Liver (tissue), 9 donors: ENCODE data around the gene TULP4. TPM values are rescaled to one million over a fixed set of nuclear protein-coding genes. Genes with fewer than 3 reads are reported as not detected.

Experiments used
- DNase-seq: peaks from one replicate; pipeline ENCODE4 v3.0.0-alpha.2; 2017; ENCODE audit warnings: low spot score
- H3K27ac ChIP-seq, 2 donors: one replicate each; pipeline ENCODE4 v1.7.0; 2013; ENCODE audit warnings: inconsistent platforms in 2 of 2, low read length in 2 of 2, control low read depth in 1 of 2, low read depth in 1 of 2, mild to moderate bottlenecking in 1 of 2
- H3K27me3 ChIP-seq, 4 donors: one replicate each; pipeline versions ENCODE4 v1.6.1 to v1.7.0; 2013; ENCODE audit warnings: low read length in 3 of 4, inconsistent platforms in 1 of 4, mild to moderate bottlenecking in 1 of 4, moderate library complexity in 1 of 4; ENCODE audit not compliant: control insufficient read depth in 4 of 4, insufficient read depth in 4 of 4
- H3K36me3 ChIP-seq, 4 donors: one replicate each; pipeline versions ENCODE4 v1.6.1 to v1.7.0; 2013; ENCODE audit warnings: low read length in 3 of 4, mild to moderate bottlenecking in 3 of 4, low read depth in 1 of 4, moderate library complexity in 1 of 4; ENCODE audit not compliant: control insufficient read depth in 4 of 4, insufficient read depth in 3 of 4
- H3K4me1 ChIP-seq, 4 donors: one replicate each; pipeline versions ENCODE4 v1.6.1 to v1.7.0; 2013; ENCODE audit warnings: low read length in 3 of 4, mild to moderate bottlenecking in 3 of 4, moderate library complexity in 1 of 4; ENCODE audit not compliant: control insufficient read depth in 4 of 4, insufficient read depth in 4 of 4
- H3K4me3 ChIP-seq, 3 donors: one replicate each; pipeline versions ENCODE4 v1.6.1 to v1.7.0; 2013; ENCODE audit warnings: low read length in 3 of 3, control low read depth in 1 of 3, low read depth in 1 of 3, mild to moderate bottlenecking in 1 of 3
- H3K9ac ChIP-seq, 2 donors: one replicate each; pipeline ENCODE4 v1.7.0; 2013; ENCODE audit warnings: low read length in 2 of 2, mild to moderate bottlenecking in 2 of 2, moderate library complexity in 2 of 2, control low read depth in 1 of 2, low read depth in 1 of 2
- H3K9me3 ChIP-seq, 4 donors: one replicate each; pipeline versions ENCODE4 v1.6.1 to v1.7.0; 2013; ENCODE audit warnings: low read length in 3 of 4; ENCODE audit not compliant: control insufficient read depth in 4 of 4
- ATF3 ChIP-seq: IDR thresholded peaks from 2 replicates; pipeline ENCODE4 v1.6.1; 2016; ENCODE audit warnings: antibody characterized with exemption
- CTCF ChIP-seq: fragments of 150-350 bp; IDR thresholded peaks from 2 replicates; pipeline ENCODE4 v1.5.1; 2017; ENCODE audit warnings: improper control_type of control experiment, low read depth, low read length; ENCODE audit not compliant: missing input control
- EGR1 ChIP-seq, 2 donors: IDR thresholded peaks; 2 replicates each; pipeline ENCODE4 v1.6.1; 2016 to 2018; ENCODE audit warnings: antibody characterized with exemption in 2 of 2, low read depth in 2 of 2
- FOXA2 ChIP-seq: IDR thresholded peaks from 2 replicates; pipeline ENCODE4 v1.6.1; 2016; ENCODE audit warnings: antibody characterized with exemption
- GABPA ChIP-seq, 2 donors: IDR thresholded peaks in 1 of 2; conservative IDR thresholded peaks in 1 of 2; 2 replicates each; pipeline ENCODE4 v1.6.1; 2016; ENCODE audit warnings: antibody characterized with exemption in 2 of 2, mild to moderate bottlenecking in 1 of 2, moderate library complexity in 1 of 2
- HNF4A ChIP-seq, 2 donors: conservative IDR thresholded peaks; 2 replicates each; pipeline ENCODE4 v1.6.1; 2016; ENCODE audit warnings: antibody characterized with exemption in 2 of 2, mild to moderate bottlenecking in 2 of 2
- HNF4G ChIP-seq: IDR thresholded peaks from 2 replicates; pipeline ENCODE4 v1.6.1; 2016; ENCODE audit warnings: antibody characterized with exemption
- JUND ChIP-seq, 2 donors: IDR thresholded peaks; 2 replicates each; pipeline ENCODE4 v1.6.1; 2016; ENCODE audit warnings: antibody characterized with exemption in 2 of 2
- MAX ChIP-seq: IDR thresholded peaks from 2 replicates; pipeline ENCODE4 v1.6.1; 2016; ENCODE audit warnings: antibody characterized with exemption
- NR2F2 ChIP-seq: IDR thresholded peaks from 2 replicates; pipeline ENCODE4 v1.6.1; 2016; ENCODE audit warnings: antibody characterized with exemption
- RAD21 ChIP-seq, 2 donors: IDR thresholded peaks; 2 replicates each; pipeline ENCODE4 v1.6.1; 2016; ENCODE audit warnings: antibody characterized with exemption in 2 of 2, mild to moderate bottlenecking in 2 of 2
- REST ChIP-seq: IDR thresholded peaks from 2 replicates; pipeline ENCODE4 v1.6.1; 2016; ENCODE audit warnings: antibody characterized with exemption, mild to moderate bottlenecking
- RXRA ChIP-seq, 2 donors: IDR thresholded peaks; 2 replicates each; pipeline ENCODE4 v1.6.1; 2017 to 2018; ENCODE audit warnings: antibody characterized with exemption in 2 of 2, mild to moderate bottlenecking in 1 of 2
- SP1 ChIP-seq: IDR thresholded peaks from 2 replicates; pipeline ENCODE4 v1.6.1; 2018; ENCODE audit warnings: antibody characterized with exemption, mild to moderate bottlenecking
- TAF1 ChIP-seq: conservative IDR thresholded peaks from 2 replicates; pipeline ENCODE4 v1.6.1; 2016; ENCODE audit warnings: antibody characterized with exemption, mild to moderate bottlenecking
- YY1 ChIP-seq: IDR thresholded peaks from 2 replicates; pipeline ENCODE4 v1.6.1; 2016; ENCODE audit warnings: antibody characterized with exemption, mild to moderate bottlenecking
- WGBS: extraction: QIAGEN DNeasy Blood & Tissue Kit; methylation state at CpG from one replicate; pipeline ENCODE4 v1.1.7; 2013; 5-methylcytosine and 5-hydroxymethylcytosine counted together
- polyA plus RNA-seq, 2 donors: library from polyadenylated mRNA; stranded (reverse) in 1 of 2; unstranded in 1 of 2; fragments of 200-250 nt in 1 of 2; fragments of >200 nt in 1 of 2; fragmentation: Nextera tagmentation in 1 of 2; extraction: Ambion mirVana in 1 of 2; gene quantifications; one replicate each; pipeline versions ENCODE4 v1.2.1 to v1.2.3, GENCODE V29; 2013 to 2015
- total RNA-seq, 2 donors: library from RNA; depleted of rRNA; stranded (reverse); fragments of >200 nt; gene quantifications; one replicate each; pipeline ENCODE4 v1.2.3, GENCODE V29; 2014
- donor health status: healthy.
- donor health status: healthy.
- donor health status: healthy.
- donor health status: healthy.
- donor health status: healthy.

TULP4 gene
- total and polyA plus RNA-seq, 4 donors, result 2.2 to 53.3 (median 18.0) TPM

GRCh38 chr6:158457616-158458278 is 145.5 kb downstream of the TULP4 start:
- Histone ChIP-seq H3K27ac (no peak overlapping the region), H3K36me3 (peaks cover 0 to 12% (median 0%) of the 10 kb centered on the region in 4 donors), H3K27me3 (no peaks in the 10 kb centered on the region), H3K4me1 (no peaks in the 10 kb centered on the region), H3K9me3 (no peaks in the 10 kb centered on the region), H3K4me3 (no peak overlapping the region), H3K9ac (no peak overlapping the region)
- DNase-seq, result no peak
- WGBS, result 95% methylated on average over 4 of the region's 4 CpGs
- no peak for TF ChIP-seq ATF3
- TF ChIP-seq NR2F2, result no peak
- TF ChIP-seq SP1, result no peak

- Histone ChIP-seq H3K27ac (no peak overlapping the region), H3K4me1 (no peaks in the 10 kb centered on the region), H3K9ac (no peak overlapping the region), H3K27me3 (no peaks in the 10 kb centered on the region), H3K36me3 (peaks cover 0 to 16% (median 4%) of the 10 kb centered on the region in 4 donors), H3K9me3 (no peaks in the 10 kb centered on the region), H3K4me3 (no peak overlapping the region)
- DNase-seq, result no peak
- TF ChIP-seq RXRA (IDR thresholded peaks at IDR 0.05) (no peak), NR2F2 (no peak), JUND (IDR thresholded peaks at IDR 0.05) (no peak), YY1 (no peak), TAF1 (no peak)
- WGBS, result 93% methylated on average over 4 of the region's 4 CpGs
These were observed 147.5 kb downstream of the TULP4 start for GRCh38 chr6:158459726-158460125.

- DNase-seq, result no peak
- WGBS, result 89% methylated on average over 2 of the region's 2 CpGs
- no peak overlapping the region for H3K27ac ChIP-seq
- H3K9me3 ChIP-seq, result no peaks in the 10 kb centered on the region
- no peak overlapping the region for H3K9ac ChIP-seq
- H3K36me3 ChIP-seq, result peaks cover 0 to 16% (median 4%) of the 10 kb centered on the region in 4 donors
- H3K4me3 ChIP-seq, result no peak overlapping the region
- TF ChIP-seq REST (no peak), EGR1 (IDR thresholded peaks at IDR 0.05; ENCODE audit: low read depth in 2 of 2) (no peak), GABPA (IDR thresholded peaks at IDR 0.05 in 1 of 2, conservative IDR thresholded peaks at IDR 0.05 in 1 of 2) (no peak), RXRA (IDR thresholded peaks at IDR 0.05) (no peak), MAX (no peak), RAD21 (IDR thresholded peaks at IDR 0.05) (no peak), SP1 (no peak), HNF4G (no peak), CTCF (no peak), ATF3 (no peak), NR2F2 (no peak), YY1 (no peak), FOXA2 (no peak), HNF4A (conservative IDR thresholded peaks at IDR 0.05) (no peak)
- no peaks in the 10 kb centered on the region for H3K27me3 ChIP-seq
- H3K4me1 ChIP-seq, result no peaks in the 10 kb centered on the region
These were observed 148.4 kb downstream of the TULP4 start for GRCh38 chr6:158460602-158461169.
